HUDEP-2 (cell line): ENCODE data around the gene CTXND2.
A peak's percentile ranks its signal among the peaks of the same experiment; 100 is the strongest.

Experiments
- DNase-seq, 76 experiments: peaks; one replicate each; lab custom pipeline; 2025; ENCODE audit not compliant: unreplicated experiment in 76 of 76; lab: John Stamatoyannopoulos, UW

CTXND2 gene

DNA sequence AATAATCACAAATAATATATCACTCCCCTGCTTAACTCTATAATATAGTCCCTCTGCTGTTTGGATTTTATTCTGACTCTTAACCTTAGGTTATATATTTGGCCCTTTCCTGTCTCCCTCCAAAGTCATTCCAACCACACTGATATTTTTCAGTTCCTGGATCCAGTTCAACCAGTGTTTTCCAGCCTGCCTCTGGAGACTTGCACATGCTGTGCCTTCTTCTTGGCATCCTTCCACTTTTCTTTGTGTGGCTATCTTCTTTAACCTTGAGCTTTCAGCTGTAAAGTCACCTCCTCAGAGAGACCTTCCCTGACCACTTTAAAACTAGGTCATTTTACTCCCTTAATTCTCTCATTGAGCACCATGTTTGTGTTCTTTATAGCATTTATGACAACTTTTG, 68.3 kb downstream of the CTXND2 start:
- peak in 41 of 76 experiments; percentile 3 to 77 (median 57) for DNase-seq

DNA sequence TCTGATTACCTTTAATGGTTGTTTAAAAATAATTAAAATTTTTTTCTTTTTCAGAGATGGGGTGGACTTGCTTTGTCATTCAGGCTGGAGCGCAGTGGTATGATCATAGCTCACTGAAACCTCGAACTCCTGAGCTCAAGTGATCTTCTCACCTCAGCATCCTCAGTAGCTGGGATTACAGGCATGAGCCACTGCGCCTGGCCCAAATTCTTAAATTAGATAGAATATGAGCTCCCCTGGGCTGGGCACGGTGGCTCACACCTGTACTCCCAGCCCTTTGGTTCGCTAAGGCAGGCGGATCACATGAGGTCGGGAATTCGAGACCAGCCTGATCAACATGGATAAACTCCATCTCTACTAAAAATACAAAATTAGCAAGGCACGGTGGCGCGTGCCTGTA, 70.7 kb downstream of the CTXND2 start:
- DNase-seq: no peak

DNA sequence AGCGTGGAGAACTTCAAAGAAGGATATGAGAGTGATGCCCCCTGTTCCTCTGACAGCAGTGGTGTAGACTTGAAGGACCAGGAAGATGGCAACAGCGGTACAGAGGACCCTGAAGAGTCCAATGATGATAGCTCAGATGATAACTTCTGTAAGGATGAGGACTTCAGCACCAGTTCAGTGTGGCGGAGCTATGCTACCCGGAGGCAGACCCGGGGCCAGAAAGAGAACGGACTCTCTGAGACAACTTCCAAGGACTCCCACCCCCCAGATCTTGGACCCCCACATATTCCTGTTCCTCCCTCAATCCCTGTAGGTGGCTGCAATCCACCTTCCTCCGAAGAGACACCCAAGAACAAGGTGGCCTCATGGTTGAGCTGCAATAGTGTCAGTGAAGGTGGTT, 73.7 kb downstream of the CTXND2 start:
- no peak for DNase-seq

DNA sequence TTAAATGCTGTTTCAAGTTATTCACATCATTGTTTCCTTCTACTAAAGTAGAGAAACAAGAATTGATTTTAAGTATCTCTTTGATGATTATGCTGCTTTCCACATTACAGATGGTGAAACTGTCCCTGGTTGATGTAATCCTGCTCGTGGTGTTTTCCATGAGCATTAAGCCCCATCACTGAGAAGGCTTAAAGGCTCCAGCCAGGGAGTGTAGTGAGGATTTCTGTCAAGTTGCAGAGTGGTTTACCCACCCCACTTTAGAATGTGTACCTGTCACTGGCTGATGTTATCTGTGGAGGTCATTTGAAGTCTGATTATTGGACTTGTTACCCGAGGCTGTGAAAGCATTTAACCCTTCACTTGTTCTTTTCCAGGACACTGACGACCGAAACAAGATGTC, 74.8 kb downstream of the CTXND2 start:
- DNase-seq: no peak
